Stimulated activated CD8-positive, alpha-beta memory T cell treated with anti-CD3 and anti-CD28 coated beads, Interleukin-4, amount 100 ng/mL, for 24 hours (primary cell): ENCODE measurements around the gene MYBPC3.

ENCODE experiments used
- DNase-seq: peaks from one replicate; pipeline ENCODE4 v3.0.0-alpha.2; 2020; ENCODE audit warnings: low read depth

Gene MYBPC3

GRCh38 chr11:47356998-47357329 is 4.5 kb upstream of the MYBPC3 start:
- DNase-seq, result no peak

- no peak for DNase-seq
Observed at GRCh38 chr11:47356129-47356997, 3.9 kb upstream of the MYBPC3 start.

GRCh38 chr11:47355283-47356128 is 3.0 kb upstream of the MYBPC3 start:
- DNase-seq, result no peak

GRCh38 chr11:47354913-47355282 is 2.4 kb upstream of the MYBPC3 start:
- no peak for DNase-seq

- no peak for DNase-seq
Observed at GRCh38 chr11:47353978-47354774, 1.7 kb upstream of the MYBPC3 start.

GRCh38 chr11:47351156-47352126 is 1.1 kb downstream of the MYBPC3 start:
- no peak for DNase-seq

- no peak for DNase-seq
Observed at GRCh38 chr11:47350315-47350714, 2.2 kb downstream of the MYBPC3 start.

- no peak for DNase-seq
Observed at GRCh38 chr11:47349521-47350095, 2.9 kb downstream of the MYBPC3 start.

- no peak for DNase-seq
Observed at GRCh38 chr11:47348859-47349258, 3.6 kb downstream of the MYBPC3 start.

- DNase-seq, result no peak
Observed at GRCh38 chr11:47348131-47348802, 4.2 kb downstream of the MYBPC3 start.

GRCh38 chr11:47347137-47347536 is 5.4 kb downstream of the MYBPC3 start:
- DNase-seq, result no peak

- DNase-seq, result no peak
Observed at GRCh38 chr11:47345890-47346563, 6.5 kb downstream of the MYBPC3 start.

- DNase-seq, result no peak
Observed at GRCh38 chr11:47342854-47343253, 9.6 kb downstream of the MYBPC3 start.

- DNase-seq, result no peak
Observed at GRCh38 chr11:47342036-47342803, 10.3 kb downstream of the MYBPC3 start.

- DNase-seq, result no peak
Observed at GRCh38 chr11:47340980-47341775, 11.3 kb downstream of the MYBPC3 start.

- no peak for DNase-seq
Observed at GRCh38 chr11:47340010-47340409, 12.5 kb downstream of the MYBPC3 start.

GRCh38 chr11:47338396-47339241 is 13.9 kb downstream of the MYBPC3 start:
- no peak for DNase-seq
